ENCODE results near the gene MICAL3.
"Not testable (repeated sequence)": the region's sequence is repeated elsewhere in the genome, so short reads cannot be mapped to it uniquely, and the experiment has no call there.

Gene MICAL3

GRCh38 chr22:18000441-18001039, 23.8 kb downstream of the MICAL3 start:
- in situ Hi-C loops (cut with HindIII; ENCODE audit: low sequenced_read_pairs) = loop anchor here (5.0 kb wide), 2 partner anchors 42 to 88 kb away; no protein-coding TSS in a partner anchor

- in situ Hi-C loops (cut with HindIII; ENCODE audit: low sequenced_read_pairs) = loop anchor here (5.0 kb wide), 2 partner anchors 42 to 88 kb away; no protein-coding TSS in a partner anchor
These were observed 24.5 kb downstream of the MICAL3 start for GRCh38 chr22:17999851-18000250.

- in situ Hi-C loops (cut with HindIII; ENCODE audit: low sequenced_read_pairs) = no loop called here
These were observed 25.4 kb downstream of the MICAL3 start for GRCh38 chr22:17998913-17999312.

- in situ Hi-C loops (cut with HindIII; ENCODE audit: low sequenced_read_pairs) = no loop called here
These were observed 26.9 kb downstream of the MICAL3 start for GRCh38 chr22:17997456-17997855.

- in situ Hi-C loops (cut with HindIII; ENCODE audit: low sequenced_read_pairs) = not testable (repeated sequence)
These were observed 29.1 kb downstream of the MICAL3 start for GRCh38 chr22:17995256-17995655.

GRCh38 chr22:17994424-17995108, 29.8 kb downstream of the MICAL3 start:
- in situ Hi-C loops (cut with HindIII; ENCODE audit: low sequenced_read_pairs) = no loop called here

- in situ Hi-C loops (cut with HindIII; ENCODE audit: low sequenced_read_pairs) = not testable (repeated sequence)
These were observed 31.4 kb downstream of the MICAL3 start for GRCh38 chr22:17992976-17993375.

- in situ Hi-C loops (cut with HindIII; ENCODE audit: low sequenced_read_pairs) = not testable (repeated sequence)
These were observed 32.4 kb downstream of the MICAL3 start for GRCh38 chr22:17991992-17992391.

- in situ Hi-C loops (cut with HindIII; ENCODE audit: low sequenced_read_pairs) = no loop called here
These were observed 33.4 kb downstream of the MICAL3 start for GRCh38 chr22:17990942-17991341.

- in situ Hi-C loops (cut with HindIII; ENCODE audit: low sequenced_read_pairs) = no loop called here
These were observed 34.2 kb downstream of the MICAL3 start for GRCh38 chr22:17990147-17990546.

GRCh38 chr22:17988800-17989513, 35.4 kb downstream of the MICAL3 start:
- in situ Hi-C loops (cut with HindIII; ENCODE audit: low sequenced_read_pairs) = no loop called here

- in situ Hi-C loops (cut with HindIII; ENCODE audit: low sequenced_read_pairs) = no loop called here
These were observed 38.8 kb downstream of the MICAL3 start for GRCh38 chr22:17985606-17986005.

- in situ Hi-C loops (cut with HindIII; ENCODE audit: low sequenced_read_pairs) = not testable (repeated sequence)
These were observed 39.3 kb downstream of the MICAL3 start for GRCh38 chr22:17985071-17985470.

GRCh38 chr22:17984114-17984513, 40.2 kb downstream of the MICAL3 start:
- in situ Hi-C loops (cut with HindIII; ENCODE audit: low sequenced_read_pairs) = no loop called here

GRCh38 chr22:17982572-17983141, 41.7 kb downstream of the MICAL3 start:
- in situ Hi-C loops (cut with HindIII; ENCODE audit: low sequenced_read_pairs) = no loop called here

- in situ Hi-C loops (cut with HindIII; ENCODE audit: low sequenced_read_pairs) = no loop called here
These were observed 42.9 kb downstream of the MICAL3 start for GRCh38 chr22:17981497-17981896.

- in situ Hi-C loops (cut with HindIII; ENCODE audit: low sequenced_read_pairs) = no loop called here
These were observed 43.7 kb downstream of the MICAL3 start for GRCh38 chr22:17980638-17981051.

- in situ Hi-C loops (cut with HindIII; ENCODE audit: low sequenced_read_pairs) = no loop called here
These were observed 44.3 kb downstream of the MICAL3 start for GRCh38 chr22:17980015-17980590.

GRCh38 chr22:17978027-17978426, 46.3 kb downstream of the MICAL3 start:
- in situ Hi-C loops (cut with HindIII; ENCODE audit: low sequenced_read_pairs) = no loop called here

GRCh38 chr22:17977371-17977770, 47.0 kb downstream of the MICAL3 start:
- in situ Hi-C loops (cut with HindIII; ENCODE audit: low sequenced_read_pairs) = no loop called here

- in situ Hi-C loops (cut with HindIII; ENCODE audit: low sequenced_read_pairs) = no loop called here
These were observed 48.2 kb downstream of the MICAL3 start for GRCh38 chr22:17976121-17976520.
